GM21447 (cell line): ENCODE measurements around the gene KIR3DL1.
"Not testable (repeated sequence)": the region's sequence is repeated elsewhere in the genome, so short reads cannot be mapped to it uniquely, and the experiment has no call there.

ENCODE experiments used
- ATAC-seq: cut with Tn5 transposase; IDR thresholded peaks from one replicate; pipeline ENCODE4 v1.9.1; 2021; ENCODE audit not compliant: unreplicated experiment

KIR3DL1 gene

GRCh38 chr19:54816251-54816650 lies at the start of gene KIR3DL1:
Gene KIR3DL1 (plus strand): TSS chr19:54816468.
- ATAC-seq = not testable (repeated sequence)

- not testable (repeated sequence) for ATAC-seq
Measured at GRCh38 chr19:54769646-54770045, 46.6 kb upstream of the KIR3DL1 start, which contains the start of gene KIR2DL1. Gene KIR2DL1 (plus strand): TSS chr19:54769793. CDS start chr19:54769851, 58 bp downstream.

GRCh38 chr19:54770511-54770910 lies 45.8 kb upstream of the KIR3DL1 start:
- not testable (repeated sequence) for ATAC-seq

GRCh38 chr19:54771018-54771960 lies 45.0 kb upstream of the KIR3DL1 start:
- not testable (repeated sequence) for ATAC-seq

GRCh38 chr19:54772666-54773065 lies 43.6 kb upstream of the KIR3DL1 start:
- not testable (repeated sequence) for ATAC-seq

- not testable (repeated sequence) for ATAC-seq
Measured at GRCh38 chr19:54775095-54775815, 41.0 kb upstream of the KIR3DL1 start.

- not testable (repeated sequence) for ATAC-seq
Measured at GRCh38 chr19:54775830-54776229, 40.4 kb upstream of the KIR3DL1 start.

GRCh38 chr19:54777851-54778250 lies 38.4 kb upstream of the KIR3DL1 start:
- ATAC-seq = not testable (repeated sequence)

GRCh38 chr19:54778896-54779295 lies 37.4 kb upstream of the KIR3DL1 start:
- not testable (repeated sequence) for ATAC-seq

GRCh38 chr19:54782916-54783315 lies 33.4 kb upstream of the KIR3DL1 start:
- not testable (repeated sequence) for ATAC-seq

- ATAC-seq = not testable (repeated sequence)
Measured at GRCh38 chr19:54786091-54786723, 30.1 kb upstream of the KIR3DL1 start.

- ATAC-seq = not testable (repeated sequence)
Measured at GRCh38 chr19:54788154-54788553, 28.1 kb upstream of the KIR3DL1 start.

GRCh38 chr19:54790711-54791110 lies 25.6 kb upstream of the KIR3DL1 start:
- ATAC-seq = no peak

- no peak for ATAC-seq
Measured at GRCh38 chr19:54791476-54791875, 24.8 kb upstream of the KIR3DL1 start.

GRCh38 chr19:54792814-54793213 lies 23.5 kb upstream of the KIR3DL1 start:
- no peak for ATAC-seq

GRCh38 chr19:54795758-54796157 lies 20.5 kb upstream of the KIR3DL1 start:
- ATAC-seq = no peak

GRCh38 chr19:54803410-54803809 lies 12.9 kb upstream of the KIR3DL1 start, which contains the start of gene KIR2DL4:
Gene KIR2DL4 (plus strand): TSS chr19:54803610. CDS start chr19:54803652, 42 bp downstream.
- no peak for ATAC-seq

GRCh38 chr19:54804101-54804500 lies 12.2 kb upstream of the KIR3DL1 start:
- no peak for ATAC-seq

GRCh38 chr19:54804571-54804970 lies 11.7 kb upstream of the KIR3DL1 start:
- no peak for ATAC-seq

GRCh38 chr19:54805665-54806515 lies 10.4 kb upstream of the KIR3DL1 start:
- ATAC-seq = no peak
